ENCODE measurements around the gene MARK2.

The MARK2 gene

DNA sequence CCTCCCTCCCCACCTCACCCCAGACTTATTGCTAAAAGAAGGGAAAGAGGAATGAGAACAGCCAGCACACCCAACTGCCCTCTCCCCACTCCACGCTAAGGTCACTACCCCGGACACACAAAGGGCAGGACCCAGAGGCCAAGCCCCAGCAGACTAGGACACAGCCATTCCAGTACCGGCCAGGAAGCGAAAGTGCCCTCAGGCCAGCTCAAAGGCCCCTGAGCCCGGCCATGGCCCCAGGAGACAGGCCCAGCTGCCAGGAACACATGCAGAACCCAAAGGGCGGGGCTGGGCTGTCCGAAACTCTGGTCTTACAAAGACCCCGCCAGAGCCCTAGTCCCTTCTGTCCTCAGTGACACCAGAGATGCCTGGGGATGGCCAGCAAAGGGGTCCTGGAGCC lies 72.5 kb downstream of the MARK2 start:
- DNase-seq: no peak

DNA sequence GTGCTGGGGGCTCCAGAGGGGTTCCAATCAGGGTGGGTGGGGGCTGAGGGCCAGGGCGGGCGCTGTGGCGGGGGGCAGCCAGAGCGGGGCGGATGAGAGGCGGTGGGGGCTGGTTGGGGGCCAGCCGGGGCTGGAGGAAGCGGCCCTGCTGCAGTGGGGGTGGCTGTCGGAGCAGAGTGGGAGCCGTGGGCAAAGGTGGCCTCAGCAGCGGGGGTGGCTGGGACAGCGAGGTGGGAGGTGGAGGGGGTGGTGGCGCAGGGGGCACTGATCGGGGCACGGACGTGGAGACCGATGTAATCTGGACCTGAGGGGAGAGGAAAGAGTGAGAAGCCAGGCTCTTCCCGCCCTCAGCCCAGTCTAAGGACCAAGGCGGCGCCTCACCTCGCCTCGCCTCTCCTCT lies 73.0 kb downstream of the MARK2 start:
- DNase-seq: no peak

DNA sequence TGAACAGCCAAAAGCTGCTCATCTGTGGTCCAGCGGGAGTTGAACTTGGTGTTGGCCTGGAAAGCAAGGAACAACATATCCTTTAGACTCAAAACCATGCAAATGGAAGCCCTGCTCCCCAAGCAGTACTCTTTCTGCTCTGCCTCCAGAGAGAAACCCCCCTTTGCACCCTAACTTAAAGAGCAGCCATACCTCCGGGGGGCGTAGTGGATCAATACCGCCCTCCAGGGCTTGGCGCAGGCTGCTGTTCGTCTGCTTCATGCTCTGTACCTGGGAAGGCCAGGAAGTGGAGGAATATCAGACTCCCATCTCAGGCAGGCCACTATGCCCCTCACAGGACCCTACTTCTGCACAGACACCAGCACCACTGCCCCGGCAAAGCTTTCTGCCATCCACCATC lies 73.8 kb downstream of the MARK2 start:
- no peak for DNase-seq

DNA sequence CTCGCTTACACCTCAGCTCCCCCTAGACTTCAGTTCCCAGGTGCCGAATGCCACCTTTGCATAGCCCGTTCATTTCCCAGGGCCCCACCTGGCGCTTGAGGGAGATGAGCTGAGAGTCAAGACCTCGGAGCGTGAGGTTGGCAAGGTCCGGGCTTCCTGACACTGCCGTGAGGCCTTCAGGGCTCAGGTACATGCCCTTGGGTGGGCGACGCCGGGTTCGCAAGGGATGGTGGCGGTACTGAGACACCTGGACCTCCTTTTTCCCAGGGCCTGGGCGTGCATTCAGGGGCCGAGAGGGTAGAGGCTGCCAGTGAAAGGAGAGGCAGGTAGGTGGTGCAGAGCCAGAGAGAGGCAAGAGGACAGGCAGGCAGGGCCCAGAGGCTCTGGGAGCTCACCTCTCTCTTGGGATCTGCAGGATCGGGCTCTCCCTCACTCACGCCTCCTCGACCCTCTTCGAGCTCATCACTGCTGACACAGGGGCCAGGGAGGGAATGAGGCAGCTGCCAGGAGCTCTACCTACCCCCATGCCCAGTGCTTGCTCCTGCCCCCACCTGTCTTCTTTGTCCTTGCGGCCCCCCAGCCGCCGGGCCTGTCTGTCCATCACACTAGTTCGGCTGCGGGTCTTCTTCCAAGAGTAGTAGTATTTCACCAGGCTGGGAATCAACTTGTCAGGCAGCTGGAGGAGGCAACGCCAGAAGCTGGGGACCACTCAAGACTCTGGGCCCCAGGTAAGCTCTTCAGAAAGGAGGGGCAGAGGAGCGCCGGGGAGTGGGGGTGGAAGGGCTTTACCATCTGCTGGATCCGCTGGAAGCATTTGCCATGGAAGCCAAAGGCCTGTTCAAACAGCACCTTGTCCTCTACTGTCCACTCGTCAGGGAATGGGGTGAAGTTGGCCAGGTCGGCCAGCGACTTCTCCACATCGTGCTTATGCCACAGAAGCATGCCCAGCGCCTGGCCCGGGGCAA lies 75.2 kb downstream of the MARK2 start:
- DNase-seq: no peak

DNA sequence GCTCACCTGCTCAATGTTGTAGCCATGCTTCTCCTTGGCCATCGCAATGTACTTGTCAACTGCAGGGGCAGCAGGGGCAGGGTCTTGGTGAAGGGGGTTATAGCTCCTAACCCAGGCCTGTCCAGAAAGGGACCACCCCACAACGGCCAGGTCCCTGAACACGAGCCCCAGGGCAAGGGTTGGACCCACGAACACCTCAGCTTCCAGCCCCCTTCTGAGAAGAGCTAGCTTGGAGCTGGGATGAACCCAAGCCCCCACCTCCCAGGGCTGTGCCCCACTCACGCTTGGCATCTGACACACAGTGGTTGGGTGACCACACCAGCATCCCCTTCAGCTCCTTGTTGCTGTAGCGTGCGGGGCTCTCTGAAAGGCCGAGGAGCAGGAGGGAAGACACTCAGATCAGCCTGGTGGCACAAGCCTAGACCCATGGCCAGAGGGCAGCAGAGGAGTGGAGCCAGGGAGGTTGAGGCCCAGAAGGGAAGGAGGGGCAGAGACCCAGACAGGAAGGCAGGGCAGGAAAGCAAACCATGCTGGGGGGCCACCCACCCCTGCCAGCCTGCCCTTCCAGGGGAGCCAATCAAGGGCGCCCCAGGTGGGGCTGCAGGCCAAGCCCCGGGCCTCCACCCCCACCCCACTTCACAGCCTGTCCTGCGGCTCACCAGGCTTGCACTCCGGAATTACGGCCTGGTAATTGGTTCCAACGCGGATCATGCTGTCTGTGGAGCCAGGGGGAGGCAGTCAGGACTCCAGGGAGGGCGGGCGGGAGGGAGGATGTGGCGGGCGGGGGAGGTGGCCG lies 76.2 kb downstream of the MARK2 start:
- no peak for DNase-seq

DNA sequence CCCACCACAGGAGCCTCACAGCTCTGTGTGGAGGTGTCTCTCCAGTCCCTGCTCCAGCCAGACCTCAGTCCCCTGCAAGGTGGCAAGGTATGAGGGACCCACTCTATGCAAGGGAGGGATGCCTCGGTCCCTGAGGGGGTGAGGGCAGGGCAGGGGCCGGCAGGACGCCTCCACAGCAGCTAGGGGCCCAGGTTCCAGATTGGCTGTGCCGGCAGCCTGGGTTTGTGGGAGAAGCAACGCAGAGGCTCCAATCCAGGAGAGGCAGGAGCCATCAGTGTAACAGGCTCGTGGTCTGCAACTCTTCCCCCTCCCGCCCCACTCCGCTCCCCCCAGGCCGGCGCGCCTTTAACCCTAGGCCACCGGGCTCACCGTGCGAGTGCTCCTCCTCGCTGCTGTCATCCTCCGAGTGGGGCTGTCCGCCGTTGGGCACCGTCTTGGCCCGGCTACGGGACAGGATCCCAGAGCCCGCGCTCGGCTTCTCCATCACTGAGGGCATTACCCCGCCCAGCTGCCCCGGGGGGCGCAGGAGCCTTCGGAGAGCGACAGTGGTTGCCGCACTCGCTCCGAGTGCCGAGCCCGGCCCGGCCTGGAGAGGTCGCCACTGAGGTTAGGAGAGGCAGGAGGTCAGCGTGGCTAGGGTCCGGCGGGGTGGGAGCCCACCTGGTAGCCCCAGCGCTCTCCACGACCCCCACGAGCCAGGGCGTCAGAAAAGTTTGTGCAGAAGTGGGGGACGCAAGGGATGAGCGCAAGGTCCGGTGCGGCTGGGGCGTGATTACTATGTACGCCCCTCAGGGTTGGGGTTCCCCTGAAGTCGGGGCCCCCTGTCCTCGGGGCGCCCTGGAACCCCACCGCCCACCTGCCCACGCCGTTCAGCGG lies 77.3 kb downstream of the MARK2 start:
- no peak for DNase-seq

DNA sequence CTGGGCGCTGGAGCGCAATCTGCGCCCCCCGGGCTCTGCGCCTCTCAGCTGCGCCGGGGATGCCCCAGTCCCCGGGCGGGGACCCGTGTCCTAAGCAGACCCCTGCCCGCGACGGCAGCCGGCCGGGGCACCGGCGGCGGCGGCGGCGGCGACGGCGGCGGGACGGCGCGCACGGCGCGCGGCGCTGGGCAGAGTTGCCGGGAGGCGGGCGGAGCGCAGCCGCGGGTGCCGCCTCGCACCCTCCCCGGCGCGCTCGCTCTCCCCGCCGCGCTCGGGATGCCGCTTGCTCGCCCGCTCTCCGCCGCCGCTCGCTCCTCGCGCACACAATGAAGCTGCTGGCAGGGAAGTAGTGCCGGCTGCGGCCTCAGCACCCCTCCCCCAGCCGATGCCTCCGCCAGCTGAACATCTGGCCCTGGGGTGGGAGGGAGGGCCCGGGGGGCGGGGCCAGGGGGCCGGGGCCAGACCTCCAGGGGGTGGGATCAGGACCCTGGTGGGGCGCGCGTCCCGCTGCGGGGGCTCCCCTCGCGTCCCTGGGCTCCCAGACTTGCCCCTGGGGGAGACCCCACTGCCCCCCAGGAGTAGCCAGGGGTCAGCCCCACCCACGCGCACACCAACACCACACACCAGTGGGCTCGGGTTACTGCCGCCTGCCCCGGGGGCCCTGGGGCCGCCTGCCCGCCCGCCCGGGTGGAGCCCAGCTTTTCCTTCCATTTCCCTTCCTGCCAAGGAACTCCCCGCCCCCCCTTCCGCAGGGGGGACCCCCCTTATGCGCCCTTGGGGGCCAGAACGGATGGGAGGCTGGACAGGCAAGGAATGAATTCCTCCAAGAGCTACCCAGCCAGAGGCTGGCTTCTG lies 78.2 kb downstream of the MARK2 start, which contains the start of gene RCOR2:
Gene RCOR2, minus strand, starts transcription at position 328 of the 855 bp plus-strand sequence. CDS start 708 bp downstream, outside the sequence.
- peak; percentile 33 for DNase-seq

DNA sequence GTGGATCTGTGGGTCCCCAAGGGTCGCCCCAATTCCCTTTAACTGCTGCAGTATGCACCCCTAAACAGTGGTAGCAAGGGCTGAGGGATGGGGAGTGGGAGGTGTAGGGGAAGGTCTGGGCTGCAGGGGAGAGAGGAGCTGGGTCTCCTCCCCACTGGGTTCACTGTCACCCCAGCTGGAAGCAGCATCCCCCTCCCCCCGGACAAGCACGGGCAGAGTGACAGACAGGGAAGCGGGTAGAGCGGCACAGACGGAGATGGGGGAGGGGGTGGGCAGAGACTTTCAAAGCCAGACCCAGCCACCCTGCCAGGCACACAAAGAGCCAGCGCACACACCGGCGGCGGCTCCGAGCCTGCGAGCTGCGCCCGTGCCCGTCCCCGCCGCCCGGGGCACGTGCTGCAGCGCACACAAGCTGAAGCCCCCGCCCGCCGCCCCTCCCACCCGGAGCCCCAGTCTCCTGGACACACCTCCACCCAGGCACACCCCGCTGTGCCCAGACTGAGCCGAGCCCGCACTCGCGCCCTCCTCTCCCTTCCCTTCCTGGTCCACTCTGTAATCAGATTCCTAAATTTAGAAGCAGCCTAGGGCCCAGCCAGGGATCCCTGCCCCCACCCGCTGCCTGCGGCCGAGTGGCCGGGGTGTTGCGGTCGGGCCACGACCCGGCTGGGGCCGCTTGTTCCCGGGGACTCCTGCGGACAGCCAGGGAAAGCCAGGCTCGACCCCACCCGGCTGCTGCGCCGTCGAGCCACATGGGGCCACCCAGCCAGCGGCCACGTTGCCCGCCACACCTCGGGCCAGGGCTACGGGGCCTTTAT lies 79.0 kb downstream of the MARK2 start:
- no peak for DNase-seq

DNA sequence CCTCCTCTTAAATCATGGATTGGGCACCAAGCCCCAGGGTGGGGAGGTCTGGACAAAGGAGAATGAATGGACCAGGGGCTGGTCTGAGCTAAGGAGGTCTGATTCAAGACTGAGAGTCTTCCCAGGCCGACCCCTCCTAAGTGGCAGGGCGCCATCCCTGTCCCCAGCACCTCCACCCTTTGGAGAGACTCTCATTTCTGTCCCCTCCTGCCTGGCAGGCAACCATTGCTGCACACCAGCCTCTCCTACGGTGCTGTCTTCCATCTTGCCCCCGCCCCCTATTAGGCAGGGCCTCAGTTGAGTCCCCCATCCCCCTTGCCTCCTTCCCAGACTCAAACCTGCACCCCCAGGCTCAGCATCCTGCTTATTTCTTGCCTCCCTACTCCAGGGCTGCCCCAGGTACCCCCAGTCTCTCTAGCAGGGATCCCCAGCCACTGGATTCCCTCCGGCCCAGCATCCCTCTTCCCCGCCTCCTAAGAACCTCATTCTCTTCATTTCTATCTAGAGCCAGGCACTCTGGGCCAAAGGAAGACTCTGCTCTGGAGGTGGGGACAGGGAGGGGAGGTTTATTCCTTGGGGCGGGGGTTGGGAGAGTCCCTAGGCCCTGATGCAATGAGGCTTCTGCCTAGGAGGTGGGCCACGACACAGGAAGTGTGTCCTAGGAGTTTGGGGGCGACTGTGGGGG lies 79.7 kb downstream of the MARK2 start:
- no peak for DNase-seq

DNA sequence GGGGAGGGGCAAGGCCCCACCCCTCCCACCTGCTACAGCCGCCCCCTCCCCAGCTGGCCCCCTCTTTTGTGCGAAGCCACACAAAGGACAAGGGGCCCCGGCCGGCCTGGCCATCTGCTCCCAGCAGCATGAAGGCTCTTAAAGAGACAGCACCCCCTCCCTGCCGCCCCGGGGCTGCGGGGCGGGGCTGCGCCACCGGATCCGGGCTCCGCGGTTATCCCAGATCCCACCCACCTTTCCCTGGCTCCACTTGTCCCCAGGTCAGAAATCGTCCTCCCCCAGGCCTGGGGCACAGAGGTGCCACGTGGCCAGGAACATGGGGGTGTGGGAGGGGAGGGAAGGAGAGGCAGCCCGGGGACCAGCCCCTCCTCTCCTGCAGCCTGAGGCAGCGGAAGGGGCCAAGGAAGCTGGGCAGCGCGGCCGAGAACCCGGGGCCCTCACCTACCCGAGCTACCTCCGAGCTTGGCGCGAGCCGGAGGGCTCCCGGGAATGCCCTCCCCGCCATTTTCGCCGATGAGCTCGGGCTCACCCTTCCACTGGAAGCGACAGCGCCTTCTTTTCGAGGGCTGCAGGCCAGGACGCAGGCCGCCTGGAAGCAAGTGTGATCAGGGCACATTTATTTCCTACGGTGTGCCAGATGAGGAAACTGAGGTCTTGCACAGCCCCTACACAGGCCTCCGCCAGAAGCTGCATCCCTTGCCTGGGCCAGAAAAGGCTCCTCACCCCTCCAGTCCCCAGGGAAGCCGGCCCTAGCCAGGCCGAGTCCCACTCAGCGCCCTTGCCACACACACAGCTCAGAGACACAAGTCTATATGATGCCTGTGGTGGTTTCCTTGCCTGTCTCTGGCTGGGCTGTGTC lies 80.6 kb downstream of the MARK2 start:
- no peak for DNase-seq

DNA sequence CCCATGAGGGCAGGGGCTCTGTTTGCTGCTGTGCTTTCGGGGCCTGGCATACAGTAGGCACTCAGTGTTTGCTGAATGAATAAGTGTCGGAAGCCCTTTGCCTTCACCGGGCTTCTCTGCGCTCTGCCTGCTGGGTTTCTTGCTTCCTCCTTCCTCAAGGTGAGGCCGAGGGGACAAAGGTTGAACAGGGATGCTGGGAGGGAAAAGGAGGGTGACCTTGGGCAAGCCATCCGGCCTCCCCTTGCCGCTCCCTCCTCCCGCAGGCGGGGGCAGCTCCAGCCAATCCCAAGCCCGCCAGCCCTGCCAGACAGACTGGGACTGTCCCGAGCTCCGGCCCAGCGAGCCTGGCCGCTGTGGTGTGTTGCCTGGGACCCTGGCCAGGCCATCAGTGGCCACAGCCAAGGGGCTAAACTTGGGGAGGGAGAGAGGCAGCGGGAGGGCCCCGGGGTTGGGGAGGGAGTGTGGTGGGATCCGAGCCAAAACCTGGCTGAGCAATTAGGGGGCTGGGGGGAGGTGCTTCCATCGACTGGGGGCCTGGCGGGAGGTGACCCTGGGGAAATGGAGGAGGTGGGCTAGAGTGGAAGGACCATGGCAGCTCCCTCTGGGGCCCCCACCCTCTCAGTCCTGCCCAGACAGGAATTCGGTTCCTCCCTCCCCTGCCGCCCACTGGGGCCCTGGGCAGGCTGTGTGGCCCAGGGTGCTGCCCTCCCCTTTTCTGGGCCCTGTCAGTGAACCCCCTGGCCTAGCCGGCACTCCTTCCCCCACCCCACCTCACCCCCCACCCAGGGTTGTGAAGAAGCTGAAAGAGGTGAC lies 81.4 kb downstream of the MARK2 start:
- no peak for DNase-seq

DNA sequence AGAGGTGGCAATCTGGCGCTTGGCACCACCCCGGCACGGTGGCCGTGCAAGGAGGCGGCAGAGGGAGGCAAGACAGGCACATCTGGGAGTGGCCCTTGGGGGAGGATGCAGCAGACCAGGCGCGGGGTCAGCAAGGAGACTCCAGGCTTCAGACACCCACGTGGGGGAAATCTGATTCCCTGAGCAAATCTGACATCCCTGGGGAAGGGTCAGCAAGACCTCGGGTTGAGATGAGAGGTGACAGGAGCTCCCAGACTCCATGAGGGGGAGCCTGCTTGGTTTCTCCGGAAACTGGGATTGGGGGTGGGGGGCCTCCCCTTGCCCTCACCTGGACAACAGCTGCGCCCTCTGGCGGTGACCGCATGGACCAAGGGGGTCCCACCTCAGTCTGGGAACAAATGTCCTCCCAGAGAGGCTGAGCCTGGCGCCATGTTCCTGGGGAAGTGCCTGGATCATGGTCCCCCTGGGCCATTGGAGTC lies 82.1 kb downstream of the MARK2 start:
- no peak for DNase-seq

DNA sequence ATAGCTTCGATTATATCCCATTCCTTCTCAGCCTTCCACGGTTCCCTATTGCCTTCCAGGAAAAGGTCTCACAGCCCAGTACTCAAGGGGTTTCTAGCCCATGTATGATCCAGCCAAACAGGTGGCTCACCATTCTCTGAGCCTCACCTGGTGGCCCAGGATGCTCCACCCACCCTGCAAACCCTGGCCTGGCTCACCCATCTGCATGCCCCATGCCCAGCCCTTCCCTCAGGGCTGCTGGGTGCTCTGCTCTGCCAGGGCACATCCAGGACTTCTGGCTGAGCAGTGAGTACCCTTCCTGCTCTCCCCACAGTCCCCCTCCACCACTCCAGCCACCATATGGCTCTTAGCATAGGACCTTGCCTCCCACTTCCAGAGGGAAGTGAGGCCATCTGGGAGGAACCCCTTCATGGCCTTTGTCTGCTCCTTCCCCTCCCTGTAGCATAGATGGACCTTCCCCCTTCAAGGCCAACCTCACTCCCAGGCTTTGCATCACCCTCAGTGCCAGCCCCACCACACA lies 83.8 kb downstream of the MARK2 start:
- no peak for DNase-seq

DNA sequence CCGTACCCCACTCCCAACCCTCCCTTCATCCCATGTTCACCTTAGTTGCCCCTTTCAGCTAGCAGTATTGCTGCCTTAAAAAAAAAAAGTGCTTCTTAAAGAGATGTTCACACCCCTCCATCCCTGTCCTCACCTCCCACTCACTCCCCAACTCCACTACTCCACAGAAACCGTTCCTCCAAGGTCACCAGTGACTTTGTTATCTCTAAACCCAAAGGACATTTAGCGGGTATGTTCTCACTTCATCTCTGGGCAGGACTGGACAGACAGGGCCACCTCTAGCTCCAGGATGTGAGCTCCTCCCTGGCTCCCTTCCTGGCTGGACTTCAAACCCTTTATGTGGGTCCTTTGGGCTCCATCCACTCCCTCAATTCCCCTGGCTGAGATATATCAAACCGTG lies 84.4 kb downstream of the MARK2 start:
- no peak for DNase-seq

DNA sequence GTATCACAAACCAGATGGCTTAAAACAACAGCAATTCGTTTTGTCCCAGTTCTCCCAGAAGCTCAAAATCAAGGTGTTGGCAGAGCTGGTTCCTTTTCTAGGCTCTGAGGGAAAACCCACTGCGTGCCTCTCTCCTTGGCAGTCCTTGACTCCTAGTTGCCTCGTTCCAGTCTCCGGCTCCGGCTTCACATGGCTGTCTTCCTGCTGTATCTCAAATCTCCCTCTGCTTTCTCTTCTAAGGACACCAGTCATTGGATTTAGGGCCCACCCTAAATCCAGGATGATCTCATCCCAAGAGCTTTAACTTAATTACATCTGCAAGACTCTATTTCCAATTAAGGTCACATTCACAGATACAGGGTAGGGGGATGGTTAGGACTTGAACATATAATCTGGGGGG lies 90.7 kb downstream of the MARK2 start:
- DNase-seq: no peak

DNA sequence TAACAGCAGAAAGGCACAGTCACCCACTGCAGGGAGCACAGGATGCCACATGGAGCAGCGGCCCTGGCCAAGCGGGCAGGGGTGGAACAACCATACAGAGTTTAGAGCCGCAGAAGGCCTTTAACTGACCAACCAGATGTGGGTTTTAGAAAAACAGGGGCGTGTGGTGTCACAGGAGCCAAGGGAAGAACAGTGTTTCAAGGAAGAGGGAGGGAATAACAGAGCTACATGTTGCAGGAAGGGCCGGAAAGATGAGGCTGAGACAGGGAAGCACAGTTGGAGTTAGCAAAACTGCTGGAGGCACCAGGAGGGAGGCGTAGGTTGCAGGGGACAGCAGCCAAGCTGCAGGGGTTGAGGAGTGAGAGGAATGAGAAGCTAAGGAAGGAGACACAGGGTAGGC lies 92.1 kb downstream of the MARK2 start:
- no peak for DNase-seq

DNA sequence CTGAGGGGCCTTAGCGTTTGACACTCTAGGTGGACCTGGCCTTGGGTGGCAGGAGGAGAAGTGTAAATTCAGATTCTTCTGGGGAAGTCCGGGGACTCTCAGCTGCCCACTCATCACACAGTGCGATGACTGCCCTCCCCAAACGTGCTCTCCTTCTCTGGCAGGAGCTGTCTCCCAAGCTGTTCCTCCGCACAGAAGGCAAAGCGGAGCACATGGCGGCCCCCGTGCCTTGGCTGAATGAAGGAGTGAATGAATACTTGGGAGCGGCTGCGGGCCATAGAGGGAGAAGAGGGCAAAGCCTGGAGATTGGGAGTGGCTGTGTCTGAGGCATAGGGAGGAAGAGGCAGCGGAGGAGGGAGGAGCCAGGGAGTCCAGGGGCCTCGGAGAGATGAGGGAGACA lies 93.0 kb downstream of the MARK2 start:
- DNase-seq: no peak

DNA sequence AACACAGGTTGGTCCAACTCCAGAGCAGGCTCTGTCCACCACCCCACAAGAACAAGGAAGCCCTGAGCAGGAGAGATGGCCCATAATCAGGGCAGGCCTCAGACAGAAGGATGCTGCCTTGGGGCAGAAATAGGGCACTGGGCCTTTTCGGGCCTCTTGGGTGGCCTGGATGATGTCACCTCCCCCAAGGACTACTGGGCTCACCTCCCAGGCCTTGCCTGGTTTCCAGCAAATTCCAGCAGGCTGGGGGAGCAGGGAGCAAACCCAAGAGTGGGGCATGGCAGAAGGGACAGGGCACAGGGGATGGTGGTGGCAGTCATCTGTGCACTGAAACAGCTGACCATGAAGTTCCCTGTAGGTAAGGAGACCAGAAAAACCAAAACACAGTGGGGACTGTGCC lies 94.5 kb downstream of the MARK2 start:
- DNase-seq: no peak

All from KG1 (cell line).